NCI-H2196 (cell line): ENCODE results near the gene DRD1.
"Not testable (repeated sequence)": the region's sequence is repeated elsewhere in the genome, so short reads cannot be mapped to it uniquely, and the experiment has no call there.

ENCODE experiments used
- DNase-seq: peaks from one replicate; lab custom pipeline; 2025; ENCODE audit not compliant: unreplicated experiment; lab: John Stamatoyannopoulos, UW

The DRD1 gene

GRCh38 chr5:175434800-175435199 is 9.2 kb downstream of the DRD1 start:
- no peak for DNase-seq

GRCh38 chr5:175427762-175428161 is 16.2 kb downstream of the DRD1 start:
- DNase-seq: no peak

- not testable (repeated sequence) for DNase-seq
Observed at GRCh38 chr5:175424594-175424993, 19.4 kb downstream of the DRD1 start.

- no peak for DNase-seq
Observed at GRCh38 chr5:175422058-175422457, 21.9 kb downstream of the DRD1 start.

GRCh38 chr5:175420383-175420782 is 23.6 kb downstream of the DRD1 start:
- DNase-seq: no peak

- DNase-seq: no peak
Observed at GRCh38 chr5:175418251-175418650, 25.7 kb downstream of the DRD1 start.

GRCh38 chr5:175417384-175417783 is 26.6 kb downstream of the DRD1 start:
- no peak for DNase-seq

GRCh38 chr5:175415303-175415702 is 28.7 kb downstream of the DRD1 start:
- no peak for DNase-seq

- no peak for DNase-seq
Observed at GRCh38 chr5:175410926-175411325, 33.1 kb downstream of the DRD1 start.

- DNase-seq: no peak
Observed at GRCh38 chr5:175406300-175406699, 37.7 kb downstream of the DRD1 start.

- not testable (repeated sequence) for DNase-seq
Observed at GRCh38 chr5:175397590-175398297, 46.2 kb downstream of the DRD1 start.

GRCh38 chr5:175395430-175395829 is 48.6 kb downstream of the DRD1 start:
- DNase-seq: not testable (repeated sequence)

GRCh38 chr5:175394601-175395000 is 49.4 kb downstream of the DRD1 start:
- no peak for DNase-seq

GRCh38 chr5:175393897-175394296 is 50.1 kb downstream of the DRD1 start:
- DNase-seq: no peak

- no peak for DNase-seq
Observed at GRCh38 chr5:175392236-175392635, 51.7 kb downstream of the DRD1 start.

GRCh38 chr5:175390352-175391083 is 53.5 kb downstream of the DRD1 start:
- DNase-seq: no peak
